DMS53 treated with DMSO at 0.1 percent for 48 hours (cell line): ENCODE data around the gene S100A5.
"Not testable (repeated sequence)": the region's sequence is repeated elsewhere in the genome, so short reads cannot be mapped to it uniquely, and the experiment has no call there.

ENCODE experiments used
- DNase-seq: peaks from one replicate; lab custom pipeline; 2025; ENCODE audit not compliant: unreplicated experiment; lab: John Stamatoyannopoulos, UW

The S100A5 gene

GRCh38 chr1:153567621-153568366 is 27.1 kb upstream of the S100A5 start:
- peak; percentile 23 for DNase-seq

DNA sequence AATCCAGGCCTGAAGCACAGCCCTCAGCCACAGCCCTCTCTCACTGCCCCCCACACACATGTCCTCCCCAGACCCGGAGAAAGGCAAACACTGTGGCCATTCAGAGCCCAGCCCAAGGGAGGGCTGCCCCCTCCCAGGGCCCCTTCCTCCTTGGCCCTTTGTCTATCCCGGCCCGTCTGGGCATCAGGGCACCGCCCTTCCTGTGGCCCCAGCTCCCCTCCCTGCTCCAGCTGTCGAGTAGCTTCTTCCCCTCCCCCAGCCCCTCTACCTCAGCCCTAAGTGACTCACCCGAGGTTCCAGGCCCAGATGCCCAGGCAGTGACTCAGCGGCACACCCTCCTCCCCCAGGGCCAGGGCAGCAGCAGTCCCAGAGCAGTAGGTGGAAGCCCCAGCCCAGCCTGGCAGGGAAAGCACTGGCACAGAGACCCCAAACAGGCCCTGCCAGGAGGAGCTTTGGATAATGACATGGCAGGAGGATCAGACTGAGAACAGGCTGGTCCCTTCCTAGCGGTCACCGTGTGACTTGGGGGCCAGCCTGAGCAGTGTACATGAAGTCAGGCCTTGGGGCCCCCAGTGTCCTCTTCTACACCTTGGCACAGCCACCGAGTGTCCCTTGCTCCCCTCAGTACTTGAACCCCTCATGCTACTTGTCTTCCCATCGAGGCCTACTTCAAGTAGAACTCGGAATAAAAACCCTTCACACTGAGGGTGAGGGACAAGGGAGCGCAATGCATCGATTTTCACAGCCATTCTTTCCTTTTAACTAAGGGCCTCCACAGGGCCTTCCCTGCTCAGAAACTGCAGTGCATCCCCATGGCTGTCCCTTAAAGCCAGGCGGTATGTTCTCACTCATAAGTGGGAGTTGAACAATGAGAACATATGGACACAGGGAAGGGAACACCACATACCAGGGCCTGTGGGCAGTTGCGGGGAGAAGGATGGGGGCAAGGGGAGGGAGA is 26.0 kb upstream of the S100A5 start:
- peak; percentile 95 for DNase-seq

- peak; percentile 91 for DNase-seq
These were observed 25.0 kb upstream of the S100A5 start, which contains the start of gene S100A2 for GRCh38 chr1:153565529-153566374. TSS of gene S100A2 (minus strand) at chr1:153565844. CDS start at chr1:153563877, 1,967 bp downstream.

DNA sequence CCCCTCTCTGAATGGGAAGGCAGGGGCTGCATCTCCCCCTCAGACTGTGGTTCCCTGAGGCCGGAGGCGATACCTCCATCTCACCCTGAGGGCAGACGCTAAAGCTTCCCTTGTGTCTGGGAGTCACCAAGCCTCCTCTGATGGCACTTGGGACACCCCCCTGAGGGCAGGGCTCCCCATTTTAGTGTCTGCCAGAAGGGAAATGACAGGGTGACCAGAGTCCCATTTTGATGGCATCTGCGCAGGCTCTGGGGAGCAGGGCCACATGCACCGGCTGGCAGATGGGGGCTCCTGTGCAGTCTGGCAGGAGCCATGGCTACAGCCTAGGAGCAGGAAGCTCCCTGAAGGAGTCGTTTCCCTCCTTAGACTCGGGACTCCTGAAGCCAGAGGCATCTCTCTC is 23.3 kb upstream of the S100A5 start:
- no peak for DNase-seq

- DNase-seq: no peak
These were observed 22.8 kb upstream of the S100A5 start for GRCh38 chr1:153563483-153563901.

DNA sequence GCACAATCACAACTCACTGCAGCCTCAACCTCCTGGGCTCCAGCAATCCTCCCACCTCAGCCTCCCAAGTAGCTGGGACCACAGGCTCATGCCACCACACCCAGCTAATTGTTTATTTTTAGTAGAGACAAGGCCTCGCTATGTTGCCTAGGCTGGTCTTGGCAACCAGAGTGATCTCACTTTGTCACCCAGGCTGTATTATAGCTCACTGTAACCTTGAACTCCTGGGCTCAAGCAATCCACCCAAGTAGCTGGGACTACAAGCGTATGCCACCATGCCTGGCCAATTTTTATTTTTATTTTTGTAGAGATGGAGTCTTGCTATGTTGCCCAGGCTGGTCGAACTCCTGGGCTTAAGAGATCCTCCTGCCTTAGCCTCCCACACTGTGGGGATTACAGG is 21.3 kb upstream of the S100A5 start:
- DNase-seq: not testable (repeated sequence)

GRCh38 chr1:153561466-153561985 is 20.8 kb upstream of the S100A5 start:
- DNase-seq: no peak

GRCh38 chr1:153560771-153561465 is 20.2 kb upstream of the S100A5 start:
- no peak for DNase-seq

DNA sequence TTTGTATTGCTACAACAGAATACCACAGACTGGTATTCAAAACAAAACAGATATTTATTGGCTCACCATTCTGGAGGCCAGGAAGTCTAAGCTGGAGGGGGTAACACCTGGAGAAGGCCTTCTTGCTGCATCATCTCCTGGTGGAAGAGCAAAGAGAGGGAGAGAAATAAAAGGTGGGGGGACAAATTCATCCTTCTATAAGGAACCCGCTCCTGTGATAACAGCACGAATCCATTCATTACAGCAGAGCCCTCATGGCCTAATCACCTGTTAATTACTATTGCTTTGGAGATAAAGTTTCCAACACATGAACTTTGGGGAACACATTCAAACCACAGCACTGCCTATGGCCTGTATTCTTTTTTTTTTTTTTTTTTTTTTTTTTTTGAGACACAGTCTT is 19.5 kb upstream of the S100A5 start:
- no peak for DNase-seq

GRCh38 chr1:153557877-153558276 is 17.1 kb upstream of the S100A5 start:
- DNase-seq: no peak

GRCh38 chr1:153556348-153556747 is 15.6 kb upstream of the S100A5 start:
- DNase-seq: no peak

- no peak for DNase-seq
These were observed 13.3 kb upstream of the S100A5 start for GRCh38 chr1:153553830-153554541.

DNA sequence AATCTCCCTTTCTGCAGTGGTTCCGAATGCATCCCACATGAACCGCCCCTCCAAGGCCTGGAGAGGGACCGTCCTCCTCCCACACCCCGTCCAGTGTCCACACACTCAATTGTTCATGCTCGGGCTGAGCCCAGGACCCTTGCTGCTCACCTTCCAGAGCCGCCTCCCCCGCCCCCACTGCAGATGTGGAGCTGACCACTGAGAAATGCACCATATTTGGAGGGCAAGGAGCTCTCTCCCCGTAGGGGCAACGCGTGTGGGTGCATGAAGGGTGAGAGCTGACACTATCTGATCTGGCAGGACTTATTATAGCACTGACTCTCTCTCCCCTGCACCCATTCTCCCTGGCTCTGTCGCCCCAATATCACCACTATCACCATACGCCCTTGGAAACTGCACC is 12.4 kb upstream of the S100A5 start:
- DNase-seq: no peak

DNA sequence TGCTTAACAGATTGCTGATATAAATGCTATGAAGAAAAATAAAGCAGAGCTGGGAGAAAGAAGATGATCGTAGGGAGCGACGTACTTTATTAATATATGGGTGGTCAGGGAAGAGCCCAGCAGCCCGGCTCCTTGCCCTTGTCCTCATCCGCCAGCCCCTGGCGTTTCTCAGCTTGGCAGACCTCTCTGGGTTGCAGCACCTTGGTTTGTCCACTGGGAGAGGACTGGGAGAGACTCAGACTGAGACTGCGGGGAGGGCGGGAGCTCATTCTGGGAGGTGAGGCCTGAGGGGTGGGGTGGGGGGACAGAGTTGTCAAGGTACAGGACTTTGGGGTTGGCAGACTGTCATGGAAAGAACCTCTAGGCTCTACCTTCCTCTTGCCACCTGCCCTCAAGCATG is 11.6 kb upstream of the S100A5 start:
- DNase-seq: no peak

DNA sequence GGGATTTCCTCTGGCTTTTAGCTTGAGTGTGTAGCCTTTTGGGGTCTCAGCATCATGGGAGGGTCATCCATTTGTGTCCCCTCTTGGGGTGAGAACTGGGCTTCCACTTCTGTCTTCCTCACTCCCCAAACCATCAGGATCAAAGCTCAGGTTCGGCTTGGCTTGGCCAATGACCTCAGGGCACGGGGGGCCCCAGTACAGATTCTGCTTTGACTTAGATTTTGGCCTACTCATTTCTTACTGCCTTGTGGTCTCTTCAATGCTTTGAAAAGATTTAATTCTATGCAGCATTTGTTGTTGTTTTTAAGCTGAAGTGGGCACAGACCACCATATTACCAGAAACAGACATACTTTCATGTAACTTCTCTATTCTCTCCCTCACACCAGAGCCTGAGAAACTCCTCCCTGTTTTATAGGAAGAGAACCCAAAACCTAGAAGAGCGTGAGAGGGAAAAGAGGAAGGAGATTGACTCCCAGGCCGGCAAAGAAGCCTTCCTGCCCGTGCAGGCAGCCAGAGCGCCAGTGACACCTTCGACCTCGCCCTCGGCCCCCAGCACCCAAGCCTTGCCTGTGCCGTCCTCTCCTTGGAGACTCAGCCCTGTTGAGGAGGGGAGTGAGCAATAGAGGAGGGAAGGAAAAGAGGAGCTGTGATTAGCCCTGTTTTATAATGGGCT is 10.2 kb upstream of the S100A5 start:
- DNase-seq: no peak

DNA sequence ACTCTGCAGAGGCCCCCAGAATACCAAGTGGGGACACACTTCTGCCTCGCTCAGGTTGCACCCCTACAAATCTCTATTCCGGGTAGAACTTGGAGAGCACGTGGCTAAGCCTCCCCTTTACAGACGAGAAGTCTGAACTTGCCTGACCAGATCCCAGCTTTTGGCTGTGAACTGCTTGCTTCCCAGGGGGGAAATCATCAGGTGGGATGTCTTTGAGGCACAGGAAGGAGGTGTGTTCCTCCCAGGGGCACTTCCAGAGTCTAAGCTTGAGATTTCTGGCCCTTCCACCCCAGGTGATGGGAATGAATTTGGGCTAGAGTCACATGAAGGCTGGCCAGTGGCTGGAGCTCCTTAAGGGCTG is 9.6 kb upstream of the S100A5 start:
- no peak for DNase-seq

- no peak for DNase-seq
These were observed 9.1 kb upstream of the S100A5 start for GRCh38 chr1:153549741-153550397.
